ENCODE measurements around the gene PCDHA2. TPM values are rescaled to one million over a fixed set of nuclear protein-coding genes. Genes with fewer than 3 reads are reported as not detected.
"Not testable (repeated sequence)": the region's sequence is repeated elsewhere in the genome, so short reads cannot be mapped to it uniquely, and the experiment has no call there.

Gene PCDHA2
- total and polyA plus RNA-seq, 9 of the 15 experiments (the other 6 are each of a cell fraction or from before 2014, with no cell fraction given), result not detected

- H3K79me2 ChIP-seq (ENCODE audit: control insufficient read depth, insufficient read depth, low read length); ATAC-seq; POLR2A ChIA-PET; H3K4me2 ChIP-seq (ENCODE audit: insufficient read depth, low read length); H3K9me3 ChIP-seq (replicated peaks; ENCODE audit: control insufficient read depth, insufficient read depth, low read depth, low read length); H3K27me3 ChIP-seq (ENCODE audit: control insufficient read depth in 2 of 2, insufficient read depth in 2 of 2, low read length in 2 of 2); H4K20me1 ChIP-seq (replicated peaks; ENCODE audit: control insufficient read depth, insufficient read depth, low read length); intact Hi-C loops (cut with micrococcal nuclease); H3K9me1 ChIP-seq (ENCODE audit: control insufficient read depth, insufficient read depth, low read length); H3K4me1 ChIP-seq (replicated peaks in 1 of 2; ENCODE audit: control insufficient read depth in 2 of 2, insufficient read depth in 2 of 2, low read length in 2 of 2); H3K4me3 ChIP-seq; BruUV-seq (replicated peaks); H3K9ac ChIP-seq (ENCODE audit: insufficient read depth in 1 of 2, low read depth in 2 of 2, low read length in 2 of 2); FAIRE-seq; H3K36me3 ChIP-seq (ENCODE audit: control insufficient read depth, insufficient read depth, low read length); in situ Hi-C loops (cut with MboI); DNase-seq (ENCODE audit: extremely low read depth in 1 of 4, low spot score in 3 of 4); H2AFZ ChIP-seq (ENCODE audit: low read depth, low read length); CTCF ChIA-PET (ENCODE audit: low intra/inter-chr PET ratio); H3K27ac ChIP-seq (ENCODE audit: extremely low read depth, low read depth, low read length): not testable (repeated sequence)
- 20% methylated on average over 33 of the region's 70 CpGs for WGBS (ENCODE audit: insufficient coverage, low coverage, missing lambda C conversion rate)
Observed at GRCh38 chr5:140787849-140788504, 6.7 kb upstream of the PCDHA2 start.

- ATAC-seq (no peak), DNase-seq (ENCODE audit: extremely low read depth in 1 of 4, low spot score in 3 of 4) (no peak), FAIRE-seq (no peak)
- H3K27ac ChIP-seq (ENCODE audit: extremely low read depth, low read depth, low read length), result no peak overlapping the region
- no peaks in the 10 kb centered on the region for H3K9me3 ChIP-seq (replicated peaks; ENCODE audit: control insufficient read depth, insufficient read depth, low read depth, low read length)
- no peak overlapping the region for H3K4me3 ChIP-seq
- H3K9me1 ChIP-seq (ENCODE audit: control insufficient read depth, insufficient read depth, low read length), result no peaks in the 10 kb centered on the region
- CTCF ChIA-PET (ENCODE audit: low intra/inter-chr PET ratio), result no interaction called here
- peaks cover 0 to 4% of the 10 kb centered on the region in 2 experiments; a peak in 1 of 5 replicates for H3K27me3 ChIP-seq (ENCODE audit: control insufficient read depth in 2 of 2, insufficient read depth in 2 of 2, low read length in 2 of 2)
- no peak overlapping the region for H2AFZ ChIP-seq (ENCODE audit: low read depth, low read length)
- no peaks in the 10 kb centered on the region for H4K20me1 ChIP-seq (replicated peaks; ENCODE audit: control insufficient read depth, insufficient read depth, low read length)
- in situ Hi-C loops (cut with MboI) (no loop called here), intact Hi-C loops (cut with micrococcal nuclease) (no loop called here)
- no peaks in the 10 kb centered on the region for H3K79me2 ChIP-seq (ENCODE audit: control insufficient read depth, insufficient read depth, low read length)
- no peak overlapping the region for H3K9ac ChIP-seq (ENCODE audit: insufficient read depth in 1 of 2, low read depth in 2 of 2, low read length in 2 of 2)
- H3K4me1 ChIP-seq (replicated peaks in 1 of 2; ENCODE audit: control insufficient read depth in 2 of 2, insufficient read depth in 2 of 2, low read length in 2 of 2), result peaks cover 0 to 2% of the 10 kb centered on the region in 2 experiments; a peak in 1 of 5 replicates
- no peak overlapping the region for H3K4me2 ChIP-seq (ENCODE audit: insufficient read depth, low read length)
- WGBS (ENCODE audit: insufficient coverage, low coverage, missing lambda C conversion rate), result 0% methylated on average over 2 of the region's 2 CpGs
- POLR2A ChIA-PET, result no interaction called here
- no peaks in the 10 kb centered on the region for H3K36me3 ChIP-seq (ENCODE audit: control insufficient read depth, insufficient read depth, low read length)
- BruUV-seq (replicated peaks), result no TSS peak
- TF ChIP-seq ZNF592 (IDR thresholded peaks at IDR 0.05) (no peak), NRF1 (conservative IDR thresholded peaks at IDR 0.05 in 1 of 2, IDR thresholded peaks at IDR 0.05 in 1 of 2) (no peak), MITF (IDR thresholded peaks at IDR 0.05) (no peak), EWSR1 (IDR thresholded peaks at IDR 0.05; ENCODE audit: borderline replicate concordance, low read depth, partially characterized antibody) (no peak), CREB1 (IDR thresholded peaks at IDR 0.05) (no peak), CREB1 (CRISPR knock-in tag; IDR thresholded peaks at IDR 0.05) (no peak), RBBP5 (IDR thresholded peaks at IDR 0.05; ENCODE audit: borderline replicate concordance, insufficient read depth, low read length, poor library complexity, severe bottlenecking) (no peak), MYC (IDR thresholded peaks at IDR 0.05; ENCODE audit: low read depth, low read length) (no peak), MYC (CRISPR knock-in tag; IDR thresholded peaks at IDR 0.05; ENCODE audit: borderline replicate concordance, low read depth) (no peak)
Observed at GRCh38 chr5:140791089-140791488, 3.6 kb upstream of the PCDHA2 start.

Measured in K562 (cell line).